ENCODE measurements around the gene BAMBI.

BAMBI gene

GRCh38 chr10:28676326-28676967, 874 bp upstream of the BAMBI start:
- no peaks in the 10 kb centered on the region for H3K9me2 ChIP-seq (ENCODE audit: low read depth, low read length)
- no peaks in the 10 kb centered on the region for H3K9me3 ChIP-seq (ENCODE audit: low read length)
- peak overlapping the region; percentile 56; the same call in 1 of the 2 replicates for H3K4me2 ChIP-seq (ENCODE audit: low read length)
- no peak overlapping the region for H3K4me3 ChIP-seq (ENCODE audit: low read depth, low read length, poor library complexity, severe bottlenecking)
- H3K27me3 ChIP-seq (ENCODE audit: insufficient read depth, low read length), result 0 out of 2 replicates have a peak, but pooled peaks cover 6% of the 10 kb centered on the region
- H3F3A ChIP-seq (ENCODE audit: insufficient read depth, low read length), result no peaks in the 10 kb centered on the region
- H2AFZ ChIP-seq (ENCODE audit: low read length), result no peak overlapping the region
- H3K4me1 ChIP-seq (ENCODE audit: insufficient read depth, low read length, severe bottlenecking), result peaks cover 10% of the 10 kb centered on the region
- no peak overlapping the region for H3K27ac ChIP-seq (ENCODE audit: low read depth, low read length, poor library complexity, severe bottlenecking)
- H4K20me1 ChIP-seq (ENCODE audit: insufficient read depth, low read length), result no peaks in the 10 kb centered on the region
- no peak overlapping the region for H3K9ac ChIP-seq (ENCODE audit: low read length)
- H3K79me2 ChIP-seq (ENCODE audit: insufficient read depth, low read length), result no peaks in the 10 kb centered on the region
- TF ChIP-seq CTCF (IDR thresholded peaks at IDR 0.05; ENCODE audit: low read length) (no peak), EZH2 (IDR thresholded peaks at IDR 0.05; ENCODE audit: borderline replicate concordance, low read length) (no peak)
- H3K36me3 ChIP-seq (ENCODE audit: insufficient read depth, low read length), result no peaks in the 10 kb centered on the region

GRCh38 chr10:28677888-28678686, 766 bp downstream of the BAMBI start:
- no peak overlapping the region for H2AFZ ChIP-seq (ENCODE audit: low read length)
- peak overlapping the region; percentile 48; the same call in 1 of the 2 replicates for H3K9ac ChIP-seq (ENCODE audit: low read length)
- H3K4me1 ChIP-seq (ENCODE audit: insufficient read depth, low read length, severe bottlenecking), result peaks cover 10% of the 10 kb centered on the region
- TF ChIP-seq EZH2 (IDR thresholded peaks at IDR 0.05; ENCODE audit: borderline replicate concordance, low read length) (no peak), CTCF (IDR thresholded peaks at IDR 0.05; ENCODE audit: low read length) (no peak)
- no peaks in the 10 kb centered on the region for H3K9me3 ChIP-seq (ENCODE audit: low read length)
- H3K4me2 ChIP-seq (ENCODE audit: low read length), result peak overlapping the region; percentile 87
- no peaks in the 10 kb centered on the region for H3F3A ChIP-seq (ENCODE audit: insufficient read depth, low read length)
- no peaks in the 10 kb centered on the region for H4K20me1 ChIP-seq (ENCODE audit: insufficient read depth, low read length)
- H3K79me2 ChIP-seq (ENCODE audit: insufficient read depth, low read length), result no peaks in the 10 kb centered on the region
- H3K36me3 ChIP-seq (ENCODE audit: insufficient read depth, low read length), result no peaks in the 10 kb centered on the region
- 0 out of 2 replicates have a peak, but pooled peaks cover 9% of the 10 kb centered on the region for H3K27me3 ChIP-seq (ENCODE audit: insufficient read depth, low read length)
- H3K27ac ChIP-seq (ENCODE audit: low read depth, low read length, poor library complexity, severe bottlenecking), result no peak overlapping the region
- H3K4me3 ChIP-seq (ENCODE audit: low read depth, low read length, poor library complexity, severe bottlenecking), result peak overlapping the region; percentile 70
- no peaks in the 10 kb centered on the region for H3K9me2 ChIP-seq (ENCODE audit: low read depth, low read length)

GRCh38 chr10:28678687-28679457, 1.6 kb downstream of the BAMBI start:
- Histone ChIP-seq H3K9me3 (ENCODE audit: low read length) (no peaks in the 10 kb centered on the region), H4K20me1 (ENCODE audit: insufficient read depth, low read length) (no peaks in the 10 kb centered on the region), H3K4me2 (ENCODE audit: low read length) (peak overlapping the region; percentile 87), H3K27me3 (ENCODE audit: insufficient read depth, low read length) (0 out of 2 replicates have a peak, but pooled peaks cover 9% of the 10 kb centered on the region), H3K9ac (ENCODE audit: low read length) (no peak overlapping the region), H3K9me2 (ENCODE audit: low read depth, low read length) (no peaks in the 10 kb centered on the region), H3K79me2 (ENCODE audit: insufficient read depth, low read length) (no peaks in the 10 kb centered on the region), H2AFZ (ENCODE audit: low read length) (no peak overlapping the region), H3K36me3 (ENCODE audit: insufficient read depth, low read length) (no peaks in the 10 kb centered on the region), H3K4me1 (ENCODE audit: insufficient read depth, low read length, severe bottlenecking) (peaks cover 10% of the 10 kb centered on the region), H3K27ac (ENCODE audit: low read depth, low read length, poor library complexity, severe bottlenecking) (no peak overlapping the region), H3K4me3 (ENCODE audit: low read depth, low read length, poor library complexity, severe bottlenecking) (no peak overlapping the region), H3F3A (ENCODE audit: insufficient read depth, low read length) (no peaks in the 10 kb centered on the region)
- TF ChIP-seq CTCF (IDR thresholded peaks at IDR 0.05; ENCODE audit: low read length) (no peak), EZH2 (IDR thresholded peaks at IDR 0.05; ENCODE audit: borderline replicate concordance, low read length) (no peak)
